DOHH2 (cell line): ENCODE data around the gene FBXL2.
"Not testable (repeated sequence)": the region's sequence is repeated elsewhere in the genome, so short reads cannot be mapped to it uniquely, and the experiment has no call there.

Experiments used
- H3F3A ChIP-seq: fragments of 200-600 bp; sonication (generic), shearing (Covaris generic); 2 replicates; pipeline ENCODE4 v1.6.0; 2016; ENCODE audit warnings: antibody characterized with exemption, mild to moderate bottlenecking; ENCODE audit not compliant: control insufficient read depth, insufficient read depth
- H3K27ac ChIP-seq: fragments of 200-600 bp; sonication (generic); 2 replicates; pipeline ENCODE4 v1.5.1; 2014; ENCODE audit warnings: low read depth, mild to moderate bottlenecking, low read length, moderate library complexity
- H3K27me3 ChIP-seq: fragments of 200-600 bp; sonication (generic); 2 replicates; pipeline ENCODE4 v1.6.1; 2014; ENCODE audit warnings: mild to moderate bottlenecking, low read length, mixed read lengths; ENCODE audit not compliant: control insufficient read depth
- H3K36me3 ChIP-seq: fragments of 200-600 bp; sonication (generic); 2 replicates; pipeline ENCODE4 v1.6.1; 2014; ENCODE audit warnings: mild to moderate bottlenecking, low read length, moderate library complexity, mixed read lengths; ENCODE audit not compliant: control insufficient read depth
- H3K4me1 ChIP-seq: fragments of 200-600 bp; sonication (generic); 2 replicates; pipeline ENCODE4 v1.6.1; 2014; ENCODE audit warnings: mild to moderate bottlenecking, low read length, mixed read lengths; ENCODE audit not compliant: control insufficient read depth
- H3K4me2 ChIP-seq: fragments of 200-600 bp; sonication (generic); 2 replicates; pipeline ENCODE4 v1.6.0; 2014; ENCODE audit warnings: mild to moderate bottlenecking, low read length, moderate library complexity
- H3K4me3 ChIP-seq: fragments of 200-600 bp; sonication (generic); 2 replicates; pipeline ENCODE4 v1.5.1; 2014; ENCODE audit warnings: mild to moderate bottlenecking, low read length, mixed read lengths
- H3K79me2 ChIP-seq: fragments of 200-600 bp; sonication (generic); 2 replicates; pipeline ENCODE4 v1.6.1; 2014; ENCODE audit warnings: mild to moderate bottlenecking, low read length, mixed read lengths; ENCODE audit not compliant: control insufficient read depth
- H3K9me2 ChIP-seq: fragments of 200-600 bp; sonication (generic); replicated peaks from 2 replicates; pipeline ENCODE4 v1.6.1; 2014; ENCODE audit warnings: mild to moderate bottlenecking, low read length, mixed read lengths; ENCODE audit not compliant: control insufficient read depth
- H3K9me3 ChIP-seq: fragments of 200-600 bp; sonication (generic); 2 replicates; pipeline ENCODE4 v1.6.1; 2014; ENCODE audit warnings: antibody characterized with exemption, low read length, mixed read lengths; ENCODE audit not compliant: control insufficient read depth, insufficient read depth
- H4K20me1 ChIP-seq: fragments of 200-600 bp; sonication (generic); 2 replicates; pipeline ENCODE4 v1.6.0; 2014; ENCODE audit warnings: low read depth, mild to moderate bottlenecking, antibody characterized with exemption, low read length, moderate library complexity; ENCODE audit not compliant: control insufficient read depth, insufficient read depth
- CTCF ChIP-seq: fragments of 200-600 bp; sonication (generic); IDR thresholded peaks from one replicate; pipeline ENCODE4 v1.5.1; 2014; ENCODE audit warnings: antibody characterized with exemption, mild to moderate bottlenecking, low read depth, low read length; ENCODE audit not compliant: poor library complexity, severe bottlenecking
- EZH2phosphoT487 ChIP-seq: fragments of 200-600 bp; sonication (generic); IDR thresholded peaks from 2 replicates; pipeline ENCODE4 v1.6.1; 2017; ENCODE audit warnings: borderline replicate concordance, mild to moderate bottlenecking, antibody characterized with exemption, low read length, moderate library complexity, mixed read lengths

FBXL2 gene

DNA sequence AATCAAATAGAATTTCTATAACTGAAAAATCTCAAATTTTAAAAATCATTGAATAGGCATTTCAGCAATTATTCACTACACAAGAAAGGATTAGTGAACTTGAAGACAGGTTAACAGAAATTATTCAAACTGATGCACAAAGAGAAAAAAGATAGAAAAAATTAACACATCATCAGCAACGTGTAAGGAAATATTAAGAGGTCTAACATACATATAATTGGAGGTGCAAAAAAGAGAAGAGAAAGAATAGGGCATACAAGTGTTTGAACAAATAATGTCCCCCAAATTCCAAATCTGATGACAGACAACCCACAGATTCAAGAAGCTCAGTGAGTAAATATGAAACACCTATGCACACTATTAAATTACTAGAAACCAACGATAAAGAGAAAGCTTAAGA lies 57.1 kb downstream of the FBXL2 start:
- Histone ChIP-seq H3K79me2 (no peaks in the 10 kb centered on the region), H3F3A (no peaks in the 10 kb centered on the region), H3K9me2 (no peaks in the 10 kb centered on the region), H3K27me3 (peaks cover 9% of the 10 kb centered on the region; the same call in 1 of the 2 replicates), H3K4me3 (no peak overlapping the region), H3K36me3 (no peaks in the 10 kb centered on the region), H4K20me1 (no peaks in the 10 kb centered on the region), H3K4me2 (no peak overlapping the region), H3K9me3 (no peaks in the 10 kb centered on the region), H3K4me1 (no peaks in the 10 kb centered on the region), H3K27ac (no peak overlapping the region)
- TF ChIP-seq CTCF (no peak), EZH2phosphoT487 (no peak)

DNA sequence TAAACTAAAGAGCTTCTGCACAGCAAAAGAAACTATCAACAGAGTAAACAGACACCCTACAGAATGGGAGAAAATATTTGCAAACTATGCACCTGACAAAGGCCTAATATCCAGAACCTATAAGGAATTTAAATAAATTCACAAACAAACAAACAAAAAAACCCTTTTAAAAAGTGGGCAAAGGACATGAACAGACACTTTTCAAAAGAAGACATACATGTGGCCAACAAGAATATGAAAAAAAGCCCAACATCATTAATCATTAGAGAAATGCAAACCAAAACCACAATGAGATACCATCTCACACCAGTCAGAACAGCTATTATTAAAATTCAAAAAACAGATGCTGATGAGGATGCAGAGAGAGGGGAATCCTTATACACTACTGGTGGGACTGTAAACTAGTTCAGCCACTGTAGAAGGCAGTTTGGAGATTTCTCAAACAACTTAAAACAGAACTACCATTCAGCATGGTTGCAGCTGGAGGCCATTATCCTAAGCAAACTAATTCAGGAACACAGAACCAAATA lies 61.8 kb downstream of the FBXL2 start:
- not testable (repeated sequence) for H3K4me1 ChIP-seq, H3K4me2 ChIP-seq, H3K79me2 ChIP-seq

DNA sequence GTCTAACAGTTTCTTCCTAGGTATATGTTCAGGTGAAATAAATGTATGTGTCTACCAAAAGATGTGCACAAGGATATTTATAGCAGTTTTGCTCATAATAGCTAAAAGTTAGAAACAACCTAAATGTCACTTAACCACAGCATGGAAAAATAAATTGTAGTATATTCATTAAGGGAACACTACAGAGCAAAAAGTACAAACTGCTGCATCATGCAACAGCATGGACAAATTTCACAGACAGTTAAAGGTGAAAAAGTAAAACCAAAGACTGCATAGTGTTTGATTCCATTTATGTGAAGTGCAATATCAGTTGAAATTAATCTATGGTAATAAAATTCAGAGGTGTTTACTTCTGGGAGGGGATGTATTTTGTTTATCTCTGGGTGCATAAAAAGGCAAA lies 62.5 kb downstream of the FBXL2 start:
- Histone ChIP-seq H3K36me3 (no peaks in the 10 kb centered on the region), H3K4me2 (no peak overlapping the region), H3K27me3 (no peaks in the 10 kb centered on the region), H3F3A (no peaks in the 10 kb centered on the region), H3K79me2 (no peaks in the 10 kb centered on the region), H3K9me2 (no peaks in the 10 kb centered on the region), H3K27ac (no peak overlapping the region), H4K20me1 (no peaks in the 10 kb centered on the region), H3K9me3 (no peaks in the 10 kb centered on the region), H3K4me1 (no peaks in the 10 kb centered on the region), H3K4me3 (no peak overlapping the region)
- TF ChIP-seq EZH2phosphoT487 = no peak
- TF ChIP-seq CTCF = no peak

More for the DNA sequence above, 61.8 kb downstream of the FBXL2 start:
- not testable (repeated sequence) for H3K27me3 ChIP-seq, H3K36me3 ChIP-seq, H3K27ac ChIP-seq, H3K9me3 ChIP-seq, H3F3A ChIP-seq, H4K20me1 ChIP-seq, H3K9me2 ChIP-seq, H3K4me3 ChIP-seq

DNA sequence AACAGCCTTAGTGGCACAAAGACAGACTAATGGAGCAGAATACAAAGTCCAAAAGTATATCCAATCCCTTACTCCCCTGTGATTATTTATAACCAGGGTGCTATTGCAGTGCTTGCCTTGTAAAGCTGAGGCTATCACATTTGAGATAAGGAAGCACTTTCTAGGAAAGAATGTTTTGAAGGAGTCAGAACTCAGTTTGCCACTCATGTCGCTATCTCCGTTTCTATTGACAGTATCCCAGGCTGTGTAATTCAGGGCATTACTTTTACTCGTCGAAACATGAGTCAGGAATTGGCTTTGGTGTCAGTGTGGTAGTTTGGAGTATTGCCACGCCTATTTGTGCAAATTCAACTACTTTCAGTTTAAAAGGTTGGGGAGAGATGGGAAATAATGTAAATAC lies 78.4 kb downstream of the FBXL2 start:
- TF ChIP-seq CTCF (no peak), EZH2phosphoT487 (no peak)
- no peak overlapping the region for H3K4me2 ChIP-seq
- no peak overlapping the region for H3K4me3 ChIP-seq
- no peaks in the 10 kb centered on the region for H3K9me3 ChIP-seq
- peaks cover 5% of the 10 kb centered on the region; the same call in 1 of the 2 replicates for H3K27me3 ChIP-seq
- H3K36me3 ChIP-seq = no peaks in the 10 kb centered on the region
- H3K79me2 ChIP-seq = no peaks in the 10 kb centered on the region
- H3K27ac ChIP-seq = no peak overlapping the region
- no peaks in the 10 kb centered on the region for H3K9me2 ChIP-seq
- no peaks in the 10 kb centered on the region for H3F3A ChIP-seq
- no peaks in the 10 kb centered on the region for H3K4me1 ChIP-seq
- H4K20me1 ChIP-seq = no peaks in the 10 kb centered on the region
